ENCODE measurements around the gene TMEM125. TPM values are rescaled to one million over a fixed set of nuclear protein-coding genes. Genes with fewer than 3 reads are reported as not detected.

Gene TMEM125
- total RNA-seq, 4 donors from 2014 or later = 19.7 to 66.8 (median 51.2) TPM

DNA sequence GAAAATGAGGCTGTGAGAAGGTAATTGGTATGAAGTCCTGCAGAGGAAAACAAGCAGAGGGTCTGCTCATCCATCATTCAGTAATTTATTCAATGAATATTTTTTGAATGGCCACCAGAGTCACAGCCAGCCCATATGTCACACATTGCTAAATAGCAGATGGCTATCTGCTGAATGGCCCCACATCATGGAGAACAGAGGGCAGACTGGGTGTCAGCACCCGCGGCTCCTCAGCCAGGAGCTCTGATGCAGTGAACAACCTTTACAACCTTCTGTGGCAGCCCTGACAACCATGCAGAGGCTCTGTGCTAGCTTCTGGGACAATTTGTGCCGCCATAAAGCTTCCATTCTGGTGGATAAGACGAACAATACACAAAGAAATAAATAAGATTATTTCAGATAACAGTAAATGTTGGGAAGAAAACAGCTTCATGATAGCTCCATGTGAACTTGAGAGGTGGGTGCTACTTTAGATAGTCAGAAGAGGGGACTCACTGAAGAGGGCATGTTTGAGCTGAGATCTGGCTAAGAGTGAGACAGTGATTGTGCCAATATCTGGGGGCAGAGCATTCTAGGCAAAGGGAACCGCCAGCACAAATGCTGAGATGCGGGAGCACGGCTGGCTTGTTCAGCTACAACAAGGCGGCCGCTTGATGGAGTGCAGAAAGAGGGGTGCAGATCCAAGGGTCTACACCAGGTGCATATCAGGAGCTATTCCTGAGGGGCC is 18.4 kb downstream of the TMEM125 start:
- no peaks in the 10 kb centered on the region for H3K36me3 ChIP-seq
- no peak for DNase-seq
- H3K4me1 ChIP-seq = peaks cover 0 to 23% (median 7%) of the 10 kb centered on the region in 4 donors
- no peak overlapping the region for H3K27ac ChIP-seq
- no peak overlapping the region for H3K4me3 ChIP-seq
- WGBS, 2 donors (ENCODE audit: low coverage in 1 of 2) = 78 to 90% methylated on average over 2 to 9 of the region's 9 CpGs
- intact Hi-C loops (cut with DNase I; ENCODE audit: low total_unique reads) (no loop called here), in situ Hi-C loops (cut with MboI; ENCODE audit: low pct_ligation_motif_present in 1 of 4, low pct_unique_long_range_greater_than_20kb in 1 of 4, low sequenced_read_pairs in 3 of 4) (no loop called here)
- TF ChIP-seq POLR2AphosphoS5 (IDR thresholded peaks at IDR 0.05) = no peak
- TF ChIP-seq, protein P1, sequence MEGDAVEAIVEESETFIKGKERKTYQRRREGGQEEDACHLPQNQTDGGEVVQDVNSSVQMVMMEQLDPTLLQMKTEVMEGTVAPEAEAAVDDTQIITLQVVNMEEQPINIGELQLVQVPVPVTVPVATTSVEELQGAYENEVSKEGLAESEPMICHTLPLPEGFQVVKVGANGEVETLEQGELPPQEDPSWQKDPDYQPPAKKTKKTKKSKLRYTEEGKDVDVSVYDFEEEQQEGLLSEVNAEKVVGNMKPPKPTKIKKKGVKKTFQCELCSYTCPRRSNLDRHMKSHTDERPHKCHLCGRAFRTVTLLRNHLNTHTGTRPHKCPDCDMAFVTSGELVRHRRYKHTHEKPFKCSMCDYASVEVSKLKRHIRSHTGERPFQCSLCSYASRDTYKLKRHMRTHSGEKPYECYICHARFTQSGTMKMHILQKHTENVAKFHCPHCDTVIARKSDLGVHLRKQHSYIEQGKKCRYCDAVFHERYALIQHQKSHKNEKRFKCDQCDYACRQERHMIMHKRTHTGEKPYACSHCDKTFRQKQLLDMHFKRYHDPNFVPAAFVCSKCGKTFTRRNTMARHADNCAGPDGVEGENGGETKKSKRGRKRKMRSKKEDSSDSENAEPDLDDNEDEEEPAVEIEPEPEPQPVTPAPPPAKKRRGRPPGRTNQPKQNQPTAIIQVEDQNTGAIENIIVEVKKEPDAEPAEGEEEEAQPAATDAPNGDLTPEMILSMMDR (IDR thresholded peaks at IDR 0.05) = no peak
- no peak for TF ChIP-seq POLR2A (IDR thresholded peaks at IDR 0.05)
- no peak for TF ChIP-seq EP300 (IDR thresholded peaks at IDR 0.05; ENCODE audit: low read depth)
- H3K27me3 ChIP-seq = no peaks in the 10 kb centered on the region
- no peaks in the 10 kb centered on the region for H3K9me3 ChIP-seq

DNA sequence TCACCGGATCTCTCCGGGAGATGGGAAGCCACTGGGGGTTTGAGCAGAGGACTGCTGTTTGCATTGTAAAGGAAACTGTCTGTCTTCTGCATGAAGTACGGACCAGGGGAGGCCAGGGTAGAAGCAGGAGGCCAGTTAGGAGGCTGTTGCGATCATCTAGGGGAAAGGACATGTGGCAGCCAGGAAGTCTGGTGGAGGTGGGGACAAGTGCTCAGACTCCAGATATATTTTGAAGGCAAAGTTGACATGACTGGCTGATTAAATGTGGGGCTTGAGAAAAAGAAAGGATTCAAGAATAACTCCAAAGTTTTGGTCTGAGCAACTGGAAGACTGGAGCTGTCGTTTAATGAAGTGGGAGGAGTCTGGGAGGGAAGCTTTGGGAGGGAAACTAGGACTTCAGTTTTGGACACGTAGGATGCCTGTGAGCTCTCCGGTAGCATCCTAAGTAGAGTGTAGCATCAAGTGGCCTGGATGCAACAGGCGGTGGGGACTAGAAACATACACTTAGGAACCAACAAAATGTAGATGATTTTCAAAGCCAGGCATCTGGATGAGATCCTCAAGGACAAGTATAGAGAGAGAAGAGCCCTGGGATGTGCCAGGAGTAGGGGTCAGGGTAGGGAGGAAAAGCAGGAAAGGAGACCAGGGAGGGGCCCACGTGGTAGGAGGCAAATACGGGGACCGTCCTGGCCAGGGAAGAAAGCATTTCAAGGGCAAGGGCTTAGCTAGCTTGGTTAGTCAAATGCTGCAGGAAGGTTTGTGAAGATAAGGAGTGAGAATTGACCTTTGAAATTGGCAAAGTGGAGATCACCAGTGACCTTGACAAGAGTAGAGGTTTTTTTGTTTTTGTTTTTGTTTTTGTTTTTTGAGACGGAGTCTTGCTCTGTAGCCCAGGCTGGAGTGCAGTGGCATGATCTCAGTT is 19.3 kb downstream of the TMEM125 start:
- Histone ChIP-seq H3K9me3 (no peaks in the 10 kb centered on the region), H3K36me3 (no peaks in the 10 kb centered on the region), H3K4me1 (peaks cover 7 to 28% (median 14%) of the 10 kb centered on the region in 4 donors), H3K4me3 (no peak overlapping the region), H3K27me3 (no peaks in the 10 kb centered on the region), H3K27ac (no peak overlapping the region)
- intact Hi-C loops (cut with DNase I; ENCODE audit: low total_unique reads) (no loop called here), in situ Hi-C loops (cut with MboI; ENCODE audit: low pct_ligation_motif_present in 1 of 4, low pct_unique_long_range_greater_than_20kb in 1 of 4, low sequenced_read_pairs in 3 of 4) (no loop called here)
- TF ChIP-seq POLR2AphosphoS5 (IDR thresholded peaks at IDR 0.05) = no peak
- TF ChIP-seq EP300 (IDR thresholded peaks at IDR 0.05; ENCODE audit: low read depth) = no peak
- no peak for TF ChIP-seq POLR2A (IDR thresholded peaks at IDR 0.05)
- TF ChIP-seq, protein P1 (IDR thresholded peaks at IDR 0.05) = no peak
- no peak for DNase-seq
- WGBS, 2 donors (ENCODE audit: low coverage in 1 of 2) = 73 to 77% methylated on average over 12 of the region's 12 CpGs

DNA sequence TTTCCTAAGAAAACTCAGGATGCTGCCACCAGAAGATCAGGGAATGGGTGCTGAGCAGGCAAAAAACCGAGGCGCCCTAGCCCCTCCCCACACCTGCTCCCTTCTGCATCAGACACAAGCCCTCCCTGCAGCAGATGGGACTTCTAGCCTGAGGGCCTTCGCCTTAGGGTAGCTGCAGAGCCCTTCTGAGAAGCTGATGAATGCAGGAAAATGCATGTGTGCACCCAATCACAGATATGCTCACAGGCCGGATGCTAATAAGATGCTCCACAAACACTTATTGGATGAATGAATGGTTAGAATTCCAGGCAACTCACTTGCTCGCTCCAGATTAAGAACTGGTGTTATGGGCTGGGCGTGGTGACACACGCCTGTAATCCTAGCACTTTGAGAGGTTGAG is 22.4 kb downstream of the TMEM125 start:
- in situ Hi-C loops (cut with MboI; ENCODE audit: low pct_ligation_motif_present in 1 of 4, low pct_unique_long_range_greater_than_20kb in 1 of 4, low sequenced_read_pairs in 3 of 4) = no loop called here
- Histone ChIP-seq H3K9me3 (no peaks in the 10 kb centered on the region), H3K4me3 (no peak overlapping the region), H3K27me3 (no peaks in the 10 kb centered on the region), H3K4me1 (peaks cover 21 to 44% (median 28%) of the 10 kb centered on the region in 4 donors), H3K36me3 (no peaks in the 10 kb centered on the region), H3K27ac (no peak overlapping the region)
- TF ChIP-seq EP300 (IDR thresholded peaks at IDR 0.05; ENCODE audit: low read depth) (no peak), POLR2A (IDR thresholded peaks at IDR 0.05) (no peak), POLR2AphosphoS5 (IDR thresholded peaks at IDR 0.05) (no peak)
- TF ChIP-seq, protein P1 (IDR thresholded peaks at IDR 0.05) = no peak
- DNase-seq = no peak
- intact Hi-C loops (cut with DNase I; ENCODE audit: low total_unique reads) = no loop called here
- 58 to 81% methylated on average over 3 to 7 of the region's 7 CpGs for WGBS, 2 donors (ENCODE audit: low coverage in 1 of 2)

DNA sequence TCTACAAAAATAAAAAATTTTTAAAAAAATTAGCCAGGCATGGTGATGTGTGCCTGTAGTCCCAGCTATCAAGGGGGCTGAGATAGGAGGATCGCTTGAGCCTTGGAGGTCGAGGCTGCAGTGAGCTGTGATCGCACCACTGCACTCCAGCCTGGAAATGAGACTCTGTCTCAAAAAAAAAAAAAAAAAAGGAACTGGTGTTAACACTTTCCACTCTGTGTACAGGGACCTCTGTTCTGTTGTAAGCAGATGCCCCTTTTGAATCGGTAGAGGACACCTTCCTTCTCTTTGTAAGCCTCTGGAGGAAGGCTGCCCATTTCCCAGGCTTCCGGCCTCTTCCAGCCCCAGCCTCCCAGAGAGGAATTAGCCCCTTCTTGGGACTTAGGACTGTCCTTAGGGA is 22.9 kb downstream of the TMEM125 start:
- Histone ChIP-seq H3K27ac (no peak overlapping the region), H3K4me1 (peaks cover 21 to 44% (median 28%) of the 10 kb centered on the region in 4 donors), H3K27me3 (no peaks in the 10 kb centered on the region), H3K4me3 (no peak overlapping the region), H3K9me3 (no peaks in the 10 kb centered on the region), H3K36me3 (no peaks in the 10 kb centered on the region)
- WGBS, 2 donors (ENCODE audit: low coverage in 1 of 2) = 69 to 84% methylated on average over 3 to 5 of the region's 5 CpGs
- intact Hi-C loops (cut with DNase I; ENCODE audit: low total_unique reads) (no loop called here), in situ Hi-C loops (cut with MboI; ENCODE audit: low pct_ligation_motif_present in 1 of 4, low pct_unique_long_range_greater_than_20kb in 1 of 4, low sequenced_read_pairs in 3 of 4) (no loop called here)
- no peak for DNase-seq
- TF ChIP-seq EP300 (IDR thresholded peaks at IDR 0.05; ENCODE audit: low read depth) (no peak), POLR2AphosphoS5 (IDR thresholded peaks at IDR 0.05) (no peak), POLR2A (IDR thresholded peaks at IDR 0.05) (no peak)
- TF ChIP-seq, protein P1 (IDR thresholded peaks at IDR 0.05) = no peak

All from transverse colon (tissue), 4 donors.